NCI-H2196 (cell line): Measurements from ENCODE around the gene ZNF514.
"Not testable (repeated sequence)": the region's sequence is repeated elsewhere in the genome, so short reads cannot be mapped to it uniquely, and the experiment has no call there.

Source experiments
- DNase-seq: peaks from one replicate; lab custom pipeline; 2025; ENCODE audit not compliant: unreplicated experiment; lab: John Stamatoyannopoulos, UW

ZNF514 gene

DNA sequence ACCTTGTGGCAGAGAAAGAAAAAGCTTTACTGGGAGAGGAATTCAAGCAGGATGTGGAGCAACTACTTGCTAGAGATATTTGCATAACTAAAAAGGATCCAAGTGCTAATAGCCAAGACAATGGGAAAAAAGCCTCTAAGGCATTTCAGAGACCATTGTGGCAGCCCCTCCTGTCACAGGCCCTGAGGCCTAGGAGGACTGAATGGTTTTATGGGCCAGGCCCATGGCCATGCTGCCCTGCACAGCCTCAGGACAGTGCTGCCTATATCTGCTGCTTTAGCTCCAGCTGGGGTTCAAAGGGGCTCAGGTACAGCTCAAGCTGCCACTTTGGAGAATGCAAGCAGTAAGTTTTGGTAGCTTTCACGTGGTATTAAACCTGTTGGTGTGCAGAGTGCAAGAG is 20.9 kb downstream of the ZNF514 start:
- DNase-seq = no peak

- no peak for DNase-seq
These were observed 37.5 kb downstream of the ZNF514 start for GRCh38 chr2:95122197-95122551.

- peak; percentile 83 for DNase-seq
These were observed 38.0 kb downstream of the ZNF514 start, which contains the start of gene MRPS5 for GRCh38 chr2:95121407-95122196. TSS of gene MRPS5 (minus strand) at chr2:95121808. CDS start at chr2:95121791, 17 bp downstream.

DNA sequence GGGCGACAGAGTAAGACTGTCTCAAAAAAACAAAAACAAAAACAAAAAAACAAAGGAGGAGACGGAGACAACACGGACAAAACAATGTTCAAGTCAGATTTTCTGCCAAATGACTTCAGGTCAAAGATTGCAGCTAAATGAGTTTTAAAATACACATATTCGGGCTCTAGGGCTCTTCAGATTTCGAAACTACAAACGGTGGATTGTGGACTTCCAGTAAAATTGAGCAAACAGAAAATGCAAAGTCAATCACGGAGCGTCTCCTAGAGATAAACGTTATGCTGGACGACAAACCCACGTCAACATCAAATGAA is 38.6 kb downstream of the ZNF514 start:
- DNase-seq = no peak

- peak; percentile 81 for DNase-seq
These were observed 44.2 kb downstream of the ZNF514 start for GRCh38 chr2:95115418-95115817.

DNA sequence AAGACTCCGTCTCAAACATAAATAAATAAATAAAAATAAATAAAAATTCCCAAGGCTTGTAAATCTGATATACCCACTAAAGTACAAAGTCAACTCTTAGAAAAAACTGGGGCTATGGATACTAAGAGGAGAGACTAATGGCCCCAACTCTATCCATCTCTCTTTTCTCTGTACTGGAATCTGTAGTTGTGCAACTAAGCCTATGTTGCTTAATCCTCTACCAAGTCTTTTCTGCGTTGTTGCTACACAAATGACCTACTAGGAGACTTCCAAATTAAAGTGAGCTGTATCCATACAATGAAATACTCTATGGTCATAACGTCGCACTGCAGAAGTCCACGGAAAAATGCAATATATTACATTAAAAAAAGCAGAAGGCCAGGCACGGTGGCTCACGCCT is 46.2 kb downstream of the ZNF514 start:
- DNase-seq = no peak

DNA sequence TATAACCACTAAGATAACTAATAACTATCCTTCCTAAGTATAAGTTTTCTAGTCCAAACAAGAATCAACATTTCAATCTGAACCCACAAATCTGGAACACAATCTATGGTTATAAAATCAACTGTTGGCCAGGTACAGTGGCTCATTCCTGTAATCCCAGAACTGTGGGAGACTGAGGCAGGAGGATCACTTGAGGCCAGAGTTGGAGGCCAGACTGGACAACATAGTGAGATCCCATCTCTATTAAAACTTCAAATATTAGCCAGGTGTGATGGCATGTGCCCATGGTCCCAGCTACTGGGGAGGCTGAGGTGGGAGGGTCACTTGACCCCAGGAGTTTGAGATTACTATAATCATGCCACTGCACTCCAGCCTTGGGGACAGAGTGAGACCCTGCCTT is 49.3 kb downstream of the ZNF514 start:
- no peak for DNase-seq

GRCh38 chr2:95109260-95109659 is 50.4 kb downstream of the ZNF514 start:
- DNase-seq = no peak

DNA sequence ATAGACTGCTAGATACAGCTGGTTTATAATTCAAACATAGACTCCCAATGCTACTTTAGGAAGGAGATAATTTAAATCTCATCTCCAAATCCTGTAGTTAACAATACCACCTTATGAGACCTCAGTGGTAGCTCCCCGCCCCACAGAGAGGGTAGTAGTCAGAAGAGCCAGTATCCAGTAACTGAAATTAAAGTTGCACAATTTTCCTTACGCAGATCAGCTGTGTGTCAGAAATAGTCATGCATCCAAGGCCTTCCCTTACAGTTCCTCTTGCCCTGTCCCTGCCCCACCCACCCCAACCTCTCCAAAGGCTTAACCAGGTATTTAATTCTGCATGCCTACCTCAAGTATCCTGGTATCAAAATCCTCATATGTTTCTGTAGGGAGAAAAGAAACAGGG is 53.6 kb downstream of the ZNF514 start:
- no peak for DNase-seq

- no peak for DNase-seq
These were observed 55.0 kb downstream of the ZNF514 start for GRCh38 chr2:95104606-95105005.

GRCh38 chr2:95099910-95100309 is 59.7 kb downstream of the ZNF514 start:
- no peak for DNase-seq

GRCh38 chr2:95098273-95098672 is 61.4 kb downstream of the ZNF514 start:
- not testable (repeated sequence) for DNase-seq
